Measurements from ENCODE around the gene P3H1.
A peak's percentile ranks its signal among the peaks of the same experiment; 100 is the strongest.

Gene P3H1

DNA sequence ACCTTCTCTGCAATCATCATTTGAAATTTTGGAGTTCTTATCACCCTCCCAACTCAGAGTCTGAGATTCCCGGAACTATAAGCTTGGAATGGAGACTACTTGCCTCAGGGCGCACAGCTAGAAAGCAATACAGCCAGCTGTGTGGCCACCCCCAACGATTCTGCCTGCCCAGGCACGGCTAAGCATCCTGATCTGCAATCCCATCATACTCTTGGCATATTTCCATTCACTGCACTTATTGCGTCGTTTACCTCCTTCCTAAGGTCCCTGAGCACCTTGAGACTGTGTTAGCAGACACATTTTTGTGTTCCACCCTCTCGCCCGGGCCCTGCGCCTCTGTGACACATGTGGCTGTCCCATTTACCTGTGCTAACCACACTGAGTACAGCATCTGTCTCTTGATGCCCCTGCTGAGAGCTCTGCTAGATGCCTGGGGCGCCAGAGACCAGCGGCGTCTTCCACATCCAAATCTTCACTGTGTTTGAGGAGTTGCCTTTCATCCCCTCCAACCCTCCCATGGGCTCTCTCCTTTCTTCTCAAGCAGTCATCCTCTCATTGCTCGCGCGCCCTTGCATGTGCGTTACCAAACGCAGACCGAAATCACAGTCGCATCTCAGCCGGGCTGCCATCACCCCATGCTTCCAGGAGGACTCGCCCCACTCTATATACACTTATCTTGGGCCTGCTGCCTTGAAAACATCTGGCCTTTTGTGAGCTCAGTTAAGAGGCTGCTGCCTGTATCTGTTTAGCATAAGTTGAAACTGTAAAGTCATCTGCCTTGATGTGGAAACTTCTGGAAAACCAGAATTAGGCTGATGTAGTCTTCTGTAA lies 23.3 kb downstream of the P3H1 start:
- no peak for DNase-seq

DNA sequence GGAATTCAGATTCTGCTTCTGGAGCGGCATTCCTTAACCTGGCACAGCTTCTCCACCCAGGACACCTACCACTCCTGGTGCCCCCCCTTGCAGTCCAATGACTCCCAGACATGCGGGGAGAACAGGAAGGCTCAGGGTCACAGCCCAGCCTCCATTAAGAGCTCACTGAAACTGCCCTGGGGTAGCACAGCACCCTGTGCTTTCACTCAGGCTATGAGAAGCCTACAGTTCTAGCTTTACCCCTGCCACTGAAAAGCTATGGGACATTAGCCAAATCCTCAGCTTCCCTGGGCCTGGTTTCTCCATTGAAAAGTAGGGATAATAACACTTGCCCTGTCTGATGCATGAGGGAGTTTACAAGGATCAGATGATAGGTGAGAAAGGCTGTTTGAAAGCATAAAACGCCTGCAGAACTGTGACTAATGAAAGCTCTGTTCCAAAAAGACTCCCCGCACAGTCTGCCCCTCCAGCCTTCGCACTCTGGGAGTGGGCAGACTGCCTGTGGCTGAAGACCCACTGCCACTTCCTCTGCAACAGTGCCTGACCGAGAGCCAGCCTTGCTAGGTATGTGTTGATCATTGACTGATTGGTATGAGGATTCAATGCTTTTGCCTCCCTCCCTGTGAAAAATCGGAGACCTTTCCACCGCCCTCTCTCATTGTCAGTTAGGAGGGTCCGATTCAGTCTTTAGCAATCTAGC lies 24.1 kb downstream of the P3H1 start:
- DNase-seq, result no peak

DNA sequence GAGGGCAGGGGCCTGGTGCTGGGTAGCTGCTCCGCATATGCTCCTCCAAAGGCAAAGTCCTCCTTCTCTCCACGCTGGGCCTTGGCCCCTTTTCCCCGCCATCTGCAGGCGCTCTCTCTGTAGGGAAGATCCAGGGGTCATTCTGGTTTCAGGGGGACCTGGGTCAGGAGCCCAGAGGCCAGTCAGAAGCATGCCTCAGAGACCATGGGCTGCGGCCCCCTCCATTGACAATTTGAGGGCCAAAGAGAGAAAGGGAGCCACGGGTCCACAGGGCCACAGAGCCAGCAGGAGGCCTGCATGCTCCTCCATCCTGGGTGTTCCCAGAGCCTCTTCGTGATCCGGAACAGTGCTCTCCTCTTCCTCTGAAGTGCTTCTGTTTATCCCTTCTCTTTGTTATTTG lies 24.7 kb downstream of the P3H1 start:
- no peak for DNase-seq

DNA sequence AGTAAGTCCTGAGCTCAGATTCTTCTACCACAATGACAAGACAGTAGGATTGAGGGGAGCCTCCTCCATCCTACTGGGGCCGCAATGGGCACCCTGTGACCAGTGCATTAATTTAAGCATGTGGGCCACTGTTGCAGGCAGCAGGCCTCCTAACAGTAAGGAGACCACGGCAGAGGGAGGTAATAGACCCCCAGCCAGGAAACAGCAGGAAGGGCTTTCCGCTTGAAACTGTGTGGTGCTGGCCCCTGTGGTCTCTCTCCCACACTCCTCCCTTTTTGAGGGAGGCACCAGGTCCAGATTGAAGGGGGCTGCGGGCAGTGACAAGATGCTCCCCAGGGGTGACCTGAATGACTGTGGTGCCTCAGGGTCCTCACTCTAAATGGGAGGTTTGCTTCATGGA lies 25.1 kb downstream of the P3H1 start:
- no peak for DNase-seq

DNA sequence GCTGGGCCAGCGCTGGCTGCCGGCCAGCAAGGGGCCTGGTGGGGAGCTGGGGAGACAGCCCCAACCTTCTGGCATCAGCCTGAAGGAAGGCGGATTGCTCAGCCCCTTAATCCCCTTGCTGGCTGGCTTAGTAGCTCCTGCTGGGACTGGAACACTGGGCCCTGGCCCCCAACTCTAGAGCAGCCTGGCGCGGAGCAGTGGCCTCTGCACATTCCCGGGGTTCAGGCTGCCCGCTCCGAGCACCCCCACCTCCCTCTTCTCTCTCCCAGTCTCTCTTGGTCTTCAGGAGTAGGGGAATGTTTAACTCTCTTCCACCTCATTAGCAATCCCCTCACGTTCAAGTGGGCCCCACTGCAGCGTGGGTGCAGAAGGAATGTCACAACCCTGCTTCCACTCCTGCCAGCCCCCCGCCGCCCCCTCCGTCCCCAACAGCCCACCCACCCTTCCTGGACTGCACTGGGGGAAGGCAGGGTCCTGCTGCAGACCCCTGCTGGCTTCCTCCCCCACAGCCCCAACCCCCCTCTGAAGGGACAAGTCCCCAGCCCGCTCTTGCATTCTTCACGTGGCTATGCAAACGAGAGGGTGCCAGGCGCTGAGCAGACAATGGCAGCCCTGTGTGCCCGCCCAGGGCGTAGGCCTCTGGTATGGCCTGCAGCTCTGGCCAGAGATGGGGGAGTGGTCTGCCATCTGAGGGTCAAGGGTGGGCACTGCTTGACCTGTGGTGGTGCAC lies 25.8 kb downstream of the P3H1 start:
- no peak for DNase-seq

DNA sequence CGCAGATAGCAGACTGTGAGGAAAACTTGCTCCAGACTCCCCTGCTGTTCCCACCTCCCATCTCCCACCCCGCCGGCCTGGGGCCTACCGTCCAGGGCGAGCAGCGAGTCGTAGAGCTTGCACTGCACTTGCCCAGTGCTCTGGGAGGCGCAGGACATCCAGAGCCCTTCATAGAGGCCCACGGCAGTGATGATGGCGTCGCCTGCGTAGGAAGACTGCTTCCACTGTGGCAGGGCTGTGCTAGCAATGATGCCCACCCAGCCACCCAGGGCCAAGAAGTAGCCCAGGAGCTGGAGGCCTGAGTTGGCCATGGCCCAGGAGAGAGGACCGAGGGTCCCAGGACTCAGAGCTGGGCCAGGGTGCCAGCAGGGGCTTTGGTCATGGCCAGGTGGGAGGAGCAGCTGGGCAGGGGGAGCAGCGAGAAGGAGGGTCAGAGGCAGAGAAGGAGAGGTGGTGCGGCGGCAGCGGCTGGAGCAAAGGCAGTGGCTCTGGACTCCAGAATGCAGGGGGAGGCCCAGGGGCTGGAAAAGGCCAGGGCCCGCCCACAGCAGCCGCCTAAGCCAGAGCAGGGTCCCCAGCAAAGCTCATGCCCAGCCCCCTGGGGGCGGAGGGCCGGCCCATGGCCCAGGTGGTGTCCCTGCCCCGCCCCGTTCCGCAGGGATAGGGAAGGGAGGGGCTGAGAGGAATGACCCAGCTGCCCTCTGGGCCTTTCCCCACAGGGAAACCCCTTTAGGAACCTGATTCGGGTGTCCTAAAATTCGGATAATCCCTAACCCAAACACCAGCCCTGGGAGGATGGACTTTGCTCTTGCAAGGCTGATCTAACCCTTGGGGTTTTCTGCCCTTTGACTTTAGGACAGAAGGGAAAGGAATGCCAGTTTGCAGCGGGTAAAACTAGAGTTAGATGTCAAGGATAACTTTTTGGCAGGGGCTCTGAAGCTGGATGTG lies 26.8 kb downstream of the P3H1 start, which contains the start of gene CLDN19:
Gene CLDN19 (minus strand): TSS at position 484 of the 948 bp plus-strand sequence. CDS start 173 bp downstream, at position 311.
- DNase-seq, result no peak

DNA sequence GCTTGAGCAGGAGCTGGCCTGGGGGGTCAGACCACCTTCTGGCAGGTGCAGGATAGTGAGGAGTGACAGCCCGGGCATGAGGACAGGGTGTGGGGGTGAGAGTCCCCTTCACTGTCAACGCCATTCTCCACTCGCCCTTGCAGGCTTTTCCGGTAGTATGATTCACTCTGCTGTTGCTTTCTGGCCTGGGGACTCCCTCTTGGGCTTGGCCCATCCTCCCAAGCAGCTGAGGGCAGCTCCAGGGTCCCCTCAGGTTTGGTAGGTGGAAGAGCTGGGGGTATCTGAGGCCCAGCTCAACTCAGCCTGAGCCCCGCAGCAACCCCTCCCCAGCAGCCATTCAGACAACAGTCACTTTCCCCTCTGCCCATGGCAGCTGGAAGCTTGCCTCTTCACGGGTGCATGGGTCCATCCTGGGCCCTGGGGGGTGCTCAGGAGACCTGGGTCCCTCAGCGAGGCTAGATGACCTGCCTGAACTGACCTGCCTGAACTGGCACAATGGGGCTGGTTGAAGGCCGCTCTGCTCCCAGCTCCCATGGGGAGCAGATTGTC lies 28.1 kb downstream of the P3H1 start:
- DNase-seq, result no peak

DNA sequence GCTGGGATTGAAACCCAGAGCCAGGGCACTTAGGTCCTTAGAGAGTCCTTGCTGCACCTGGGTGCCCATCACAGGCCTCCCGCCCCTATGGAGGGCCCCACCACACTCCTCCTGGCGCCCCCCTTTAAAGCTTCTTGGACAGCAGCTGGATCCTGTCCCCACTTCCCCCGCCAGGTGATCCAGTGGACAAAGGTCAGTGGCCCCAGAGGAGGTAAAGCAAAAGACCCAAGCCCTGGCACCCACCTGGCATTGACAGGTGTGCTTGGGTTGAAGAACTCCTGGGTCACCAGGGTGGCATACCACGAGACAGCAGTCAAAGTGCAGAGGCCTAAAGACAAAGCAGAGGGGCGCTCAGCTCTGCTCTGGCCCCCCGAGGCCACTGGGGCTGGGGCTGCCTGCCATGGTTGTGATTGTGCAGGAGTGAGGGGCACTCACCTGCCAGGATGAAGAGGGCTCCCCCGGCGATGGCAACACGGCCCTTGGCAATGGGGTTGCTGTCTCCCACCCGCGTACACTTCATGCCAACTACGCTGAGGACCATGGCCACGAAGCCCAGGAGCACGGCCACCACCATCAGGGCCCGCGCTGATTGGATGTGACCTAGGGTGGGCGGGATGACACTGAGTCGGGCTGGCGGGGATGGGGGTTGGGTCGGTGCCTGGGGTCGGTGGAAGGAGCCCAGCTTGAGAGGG lies 28.7 kb downstream of the P3H1 start:
- DNase-seq, result no peak

DNA sequence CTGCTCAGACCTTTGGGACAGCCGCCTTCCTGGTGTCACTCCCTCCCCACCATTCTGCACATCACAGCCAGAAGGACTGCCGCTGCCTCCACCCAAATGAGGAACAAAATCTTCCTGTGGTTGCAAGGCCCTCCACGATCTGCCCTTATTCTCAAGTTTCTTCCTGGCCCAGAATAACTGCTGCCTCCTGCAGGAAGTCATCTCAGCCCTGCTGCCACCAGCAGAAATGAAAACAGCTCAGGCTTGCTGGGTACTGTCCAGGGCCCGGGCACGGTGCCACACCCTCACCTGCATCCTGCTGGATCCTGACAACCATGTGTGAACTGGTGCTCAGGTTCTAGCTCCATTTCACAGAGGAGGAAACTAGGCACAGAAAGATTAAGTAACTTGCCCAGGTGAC lies 29.6 kb downstream of the P3H1 start:
- DNase-seq, result peak; percentile 90

DNA sequence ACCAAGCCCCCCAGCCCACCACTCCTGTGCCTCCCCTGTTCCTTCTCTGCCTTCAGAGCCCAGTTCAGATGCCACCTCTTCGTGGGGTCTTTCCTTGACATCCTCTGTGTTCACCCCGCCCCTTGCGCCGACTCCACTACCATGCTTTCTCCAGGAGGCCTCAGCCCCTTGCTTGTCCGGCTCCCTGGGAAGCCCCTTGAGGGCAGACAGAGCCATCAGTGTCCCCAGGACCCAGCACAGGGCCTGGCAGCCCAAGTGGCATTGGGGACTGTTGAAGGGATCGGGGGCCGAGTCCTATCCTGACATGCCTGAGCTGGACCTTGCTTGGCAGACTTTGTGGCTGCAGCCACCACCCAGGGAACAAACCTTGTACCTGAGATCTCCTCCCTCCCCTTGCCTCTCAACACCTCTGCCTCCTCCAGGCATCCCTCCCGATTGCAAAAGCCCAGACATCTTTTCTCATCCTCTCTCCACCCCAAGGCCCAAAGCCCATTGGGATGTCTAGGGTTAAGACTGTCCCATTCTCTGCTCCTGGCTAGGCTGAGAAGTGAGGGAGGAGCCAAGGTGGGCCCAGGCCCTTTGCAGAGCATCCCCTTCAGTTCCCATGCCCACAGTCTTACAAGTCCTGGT lies 30.1 kb downstream of the P3H1 start:
- no peak for DNase-seq

DNA sequence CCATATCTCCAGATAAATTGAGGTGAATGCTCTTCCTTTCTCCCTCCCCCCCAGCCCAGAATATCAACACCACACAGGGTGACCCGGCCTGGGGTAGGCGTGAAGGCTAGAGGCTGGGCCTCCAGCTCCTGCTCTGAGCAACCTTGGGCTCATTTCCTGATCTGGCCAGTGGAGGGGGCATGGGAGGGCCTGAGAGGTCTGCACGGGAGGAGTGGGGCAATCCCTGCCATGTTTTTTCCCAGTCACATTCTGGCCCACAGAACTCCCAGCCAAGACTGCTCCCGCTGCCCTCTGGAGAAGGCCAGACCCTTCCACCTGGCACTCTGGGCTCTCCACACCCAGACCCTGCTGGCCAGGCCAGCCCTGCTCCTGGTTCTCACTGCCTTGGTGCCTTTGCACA lies 30.7 kb downstream of the P3H1 start:
- no peak for DNase-seq

DNA sequence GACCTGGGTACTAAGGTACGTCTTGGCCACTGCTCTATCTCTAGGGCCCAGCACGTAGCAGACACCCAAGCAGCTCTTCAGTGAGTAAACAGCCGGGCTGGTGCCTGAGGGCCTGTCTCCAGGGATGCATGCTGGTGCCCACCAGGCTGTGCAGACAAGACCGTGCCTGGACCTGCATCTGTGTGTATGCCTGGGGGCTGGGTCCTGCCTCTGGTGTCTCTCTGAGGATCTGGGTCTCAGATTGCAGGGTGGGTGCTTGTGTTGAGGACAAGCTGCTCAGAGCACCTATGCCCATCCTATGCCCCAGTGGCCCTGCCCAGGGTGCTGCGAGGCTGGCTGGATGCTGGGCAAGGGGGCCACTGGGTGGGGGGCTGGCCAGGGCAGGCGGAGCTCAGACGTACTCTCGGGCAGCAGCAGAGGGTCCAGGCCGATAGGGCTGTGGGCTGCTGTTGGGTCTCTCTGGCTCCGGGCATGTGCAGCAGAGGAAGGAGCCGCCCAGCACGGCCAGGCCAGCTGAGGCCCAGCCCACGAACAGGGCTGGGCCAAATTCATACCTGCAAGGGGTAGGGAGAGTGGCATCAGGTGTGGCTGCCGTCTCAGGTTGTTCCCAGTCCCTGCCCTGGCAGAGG lies 31.2 kb downstream of the P3H1 start:
- no peak for DNase-seq

DNA sequence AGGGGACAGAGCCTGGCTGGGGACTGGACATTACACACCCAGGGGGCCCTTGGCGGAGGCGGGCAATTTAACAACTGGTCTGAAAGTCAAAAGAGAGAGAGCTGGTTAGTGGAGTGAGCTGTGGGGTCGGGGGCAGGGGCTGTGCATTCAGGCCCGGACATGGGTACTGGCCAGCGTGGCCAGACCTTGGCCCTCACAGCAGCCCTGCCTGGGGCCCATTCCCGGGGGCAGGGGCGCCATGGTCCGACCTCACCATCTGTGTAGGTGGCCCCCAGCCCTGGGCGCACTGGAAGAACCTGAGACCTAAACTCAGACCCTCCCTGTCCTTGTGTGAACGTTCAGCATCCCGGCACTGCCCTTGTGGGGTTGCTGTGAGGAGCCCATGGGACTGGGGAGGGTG lies 31.8 kb downstream of the P3H1 start:
- no peak for DNase-seq

DNA sequence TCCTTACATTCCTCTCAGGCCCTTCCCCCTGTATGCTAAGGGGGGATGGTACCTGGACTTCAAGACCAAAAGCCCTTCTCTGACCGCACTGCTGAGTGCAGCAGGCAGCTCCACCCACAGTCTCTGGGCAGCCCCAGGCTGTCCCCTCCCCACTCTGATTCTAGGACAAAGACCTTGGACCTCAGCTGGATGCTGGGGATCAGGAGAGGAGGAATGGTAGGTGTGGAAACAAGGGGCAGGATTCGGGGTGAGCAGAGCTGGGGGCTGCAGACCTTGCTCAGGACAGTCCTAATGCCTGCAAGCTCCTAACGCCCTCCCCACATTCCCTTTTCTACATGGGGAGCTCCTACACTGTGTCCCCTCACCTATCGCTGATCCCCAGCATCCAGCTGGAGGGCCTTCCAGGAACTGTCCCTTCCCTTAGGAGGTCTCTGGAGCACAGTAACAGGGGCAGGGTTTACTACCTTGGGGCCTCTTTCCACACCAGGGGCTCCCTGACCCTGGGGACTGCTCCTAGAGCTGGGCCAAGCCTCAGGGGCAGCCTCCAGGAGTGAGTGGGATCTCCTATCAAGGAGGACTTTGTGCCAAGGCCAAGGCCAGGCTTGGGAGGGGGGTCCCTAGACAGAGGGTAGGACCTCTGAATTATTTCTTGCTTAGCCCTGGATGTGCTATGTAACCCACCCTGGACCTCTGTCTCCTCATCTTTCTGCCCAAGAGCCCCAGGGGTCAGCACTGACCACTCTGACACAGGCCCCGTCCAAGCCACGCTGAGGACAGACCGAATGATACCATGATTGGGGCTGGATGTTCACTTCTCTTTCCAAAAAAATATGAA lies 32.4 kb downstream of the P3H1 start:
- DNase-seq, result no peak

DNA sequence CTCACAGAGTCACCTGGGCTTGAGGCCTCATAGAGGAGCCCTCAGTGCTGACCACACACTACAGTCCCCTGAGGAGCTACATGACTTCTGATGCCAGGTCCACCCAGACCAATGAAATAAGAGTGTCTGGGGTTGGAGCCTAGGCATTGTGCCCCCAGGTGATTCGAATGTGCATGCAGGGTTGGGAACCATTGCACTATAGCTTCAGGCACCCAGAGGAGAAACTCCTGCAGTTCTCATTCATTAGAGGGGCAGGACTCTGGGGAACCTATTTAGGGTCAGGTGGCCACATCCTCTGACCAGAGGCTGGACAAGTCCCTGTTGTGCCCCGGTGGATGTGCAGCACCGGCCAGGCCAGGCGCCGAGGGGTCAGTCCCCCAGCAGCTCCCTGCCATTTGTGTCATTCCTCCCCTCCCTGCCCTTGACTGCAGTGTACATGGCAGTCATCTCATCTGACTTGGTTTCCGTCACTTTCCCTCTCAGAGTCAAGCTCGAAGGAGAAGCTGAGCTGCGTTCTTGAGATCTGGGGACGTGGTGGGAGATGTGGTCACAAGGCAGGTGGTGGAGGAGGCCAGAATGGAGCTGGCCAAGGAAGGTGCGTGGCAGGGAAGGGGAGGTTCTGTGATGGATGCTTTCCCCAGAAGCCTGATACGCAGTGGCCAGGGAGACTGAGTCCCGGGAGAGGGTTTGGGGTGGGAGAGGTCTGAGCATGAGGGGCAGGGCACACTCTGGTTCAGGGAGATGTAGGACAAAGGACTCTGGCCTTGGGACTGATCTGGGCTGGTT lies 33.2 kb downstream of the P3H1 start:
- no peak for DNase-seq

DNA sequence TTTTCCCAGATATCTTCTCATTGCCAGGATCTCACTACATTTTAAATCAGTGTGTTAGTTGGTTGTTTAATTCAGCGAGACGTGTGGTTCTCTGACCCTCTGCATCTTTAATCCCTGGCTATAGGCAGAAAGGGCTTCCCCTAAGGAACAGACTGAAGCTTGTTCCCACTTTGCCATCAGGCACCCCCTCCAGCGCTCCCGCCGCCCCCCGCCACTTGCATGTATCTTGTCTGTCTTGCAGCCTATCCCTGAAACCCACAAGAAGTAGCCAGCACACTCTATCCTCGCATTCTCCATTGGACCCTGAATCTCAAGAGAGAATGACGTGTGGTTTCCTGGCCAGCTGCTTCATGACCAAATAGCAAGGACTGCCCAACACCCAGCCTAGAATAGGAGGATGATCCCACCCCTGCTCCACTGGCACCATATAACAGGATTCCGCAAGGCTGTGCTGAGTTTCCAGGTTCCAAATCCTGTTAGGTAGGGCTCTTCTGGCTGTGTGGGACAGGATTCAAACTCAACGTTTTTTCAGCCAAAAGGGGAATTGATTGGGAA lies 34.6 kb downstream of the P3H1 start:
- DNase-seq, result no peak

DNA sequence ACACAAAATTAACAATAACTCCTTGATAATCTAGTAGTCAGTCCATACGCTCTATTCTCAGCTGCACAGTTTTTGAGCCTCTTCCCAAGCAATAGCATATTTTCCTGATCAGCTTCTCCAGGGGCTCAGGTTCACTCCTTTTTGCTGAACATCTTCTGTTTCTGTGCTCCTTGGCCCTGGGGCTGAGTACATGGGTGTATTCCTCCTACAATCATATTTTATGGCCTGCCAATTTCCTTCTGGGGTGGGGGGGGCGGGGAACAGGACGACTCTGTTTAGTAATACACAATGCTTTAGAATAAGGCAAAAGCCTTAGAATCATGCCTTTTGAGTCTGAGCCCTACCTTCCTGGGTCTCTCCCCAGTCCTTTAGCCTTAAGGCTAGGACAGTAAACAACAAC lies 35.2 kb downstream of the P3H1 start:
- DNase-seq, result no peak

DNA sequence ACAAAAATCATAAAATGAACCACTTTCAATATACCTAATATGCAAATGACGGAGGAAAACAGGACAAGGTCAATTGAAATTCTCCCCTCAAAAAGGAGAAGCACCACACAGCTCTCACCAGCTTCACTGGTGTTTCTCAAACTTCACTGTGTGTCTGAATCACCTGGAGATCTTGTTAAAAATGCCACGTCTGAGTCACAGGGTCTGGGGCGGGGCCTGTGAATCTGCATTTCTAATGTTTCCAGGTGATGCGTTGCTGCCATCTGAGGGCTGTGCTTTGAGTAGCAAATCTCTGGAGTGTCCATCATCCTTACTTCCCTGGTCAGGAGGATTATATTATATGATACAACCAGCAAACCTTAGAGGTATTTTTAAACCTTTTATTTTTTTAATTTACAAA lies 35.8 kb downstream of the P3H1 start:
- no peak for DNase-seq

DNA sequence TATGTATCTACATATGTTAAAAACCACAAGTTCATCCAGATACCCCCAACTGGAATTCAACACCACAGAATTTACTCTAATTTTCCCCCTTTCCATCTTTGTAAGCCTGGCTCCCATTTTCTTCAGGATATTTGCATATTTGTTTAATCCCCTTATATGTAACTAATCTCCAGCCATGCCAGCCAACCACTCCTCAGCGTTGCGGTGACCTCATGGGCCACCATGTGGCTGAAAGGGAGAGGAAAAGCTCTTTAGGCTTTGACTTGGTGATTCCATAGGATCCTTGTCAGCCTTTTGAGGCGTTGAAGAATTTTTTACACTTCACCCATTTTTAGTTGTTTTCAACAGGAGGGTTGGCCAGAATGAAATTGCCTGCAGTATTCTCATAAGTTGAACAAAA lies 36.8 kb downstream of the P3H1 start:
- no peak for DNase-seq

All from NCI-H2029 treated with DMSO at 0.1 percent for 48 hours (cell line).